G401.6 (cell line): ENCODE data around the gene MYZAP.

ENCODE experiments used
- FAIRE-seq: peaks from 2 replicates; lab custom pipeline; 2012; peaks lifted over from hg19 to GRCh38; lab: Jason Lieb, UNC

The MYZAP gene, protein sequence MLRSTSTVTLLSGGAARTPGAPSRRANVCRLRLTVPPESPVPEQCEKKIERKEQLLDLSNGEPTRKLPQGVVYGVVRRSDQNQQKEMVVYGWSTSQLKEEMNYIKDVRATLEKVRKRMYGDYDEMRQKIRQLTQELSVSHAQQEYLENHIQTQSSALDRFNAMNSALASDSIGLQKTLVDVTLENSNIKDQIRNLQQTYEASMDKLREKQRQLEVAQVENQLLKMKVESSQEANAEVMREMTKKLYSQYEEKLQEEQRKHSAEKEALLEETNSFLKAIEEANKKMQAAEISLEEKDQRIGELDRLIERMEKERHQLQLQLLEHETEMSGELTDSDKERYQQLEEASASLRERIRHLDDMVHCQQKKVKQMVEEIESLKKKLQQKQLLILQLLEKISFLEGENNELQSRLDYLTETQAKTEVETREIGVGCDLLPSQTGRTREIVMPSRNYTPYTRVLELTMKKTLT

DNA sequence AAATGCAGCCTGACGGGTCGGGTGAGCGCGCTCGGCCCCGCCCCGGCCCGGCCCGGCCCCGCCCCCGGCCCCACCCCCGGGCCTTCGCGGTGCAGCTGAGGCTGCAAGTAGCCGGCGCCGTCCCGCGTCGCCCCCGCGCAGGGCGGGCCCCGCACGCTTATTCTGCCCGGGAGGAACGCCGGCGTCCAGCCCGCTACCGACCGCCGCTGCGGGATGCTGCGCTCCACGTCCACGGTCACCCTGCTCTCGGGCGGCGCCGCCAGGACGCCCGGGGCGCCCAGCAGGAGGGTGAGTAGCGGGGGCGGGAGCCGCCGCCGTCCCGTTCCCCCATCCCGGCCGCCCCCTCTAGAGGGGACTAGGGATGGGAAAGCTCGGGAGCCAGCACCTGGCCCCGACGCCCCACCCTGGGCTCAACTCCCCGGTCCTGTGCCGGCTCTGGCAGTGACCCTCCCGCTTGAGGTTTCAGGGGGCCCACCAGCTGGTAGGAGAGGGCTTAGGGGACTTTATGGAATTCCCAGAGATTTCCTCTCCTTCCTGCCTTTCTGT lies at the start of gene MYZAP:
Gene MYZAP (plus strand): TSS at position 83 of the 546 bp plus-strand sequence. CDS start 131 bp downstream, at position 214.
- no peak for FAIRE-seq

DNA sequence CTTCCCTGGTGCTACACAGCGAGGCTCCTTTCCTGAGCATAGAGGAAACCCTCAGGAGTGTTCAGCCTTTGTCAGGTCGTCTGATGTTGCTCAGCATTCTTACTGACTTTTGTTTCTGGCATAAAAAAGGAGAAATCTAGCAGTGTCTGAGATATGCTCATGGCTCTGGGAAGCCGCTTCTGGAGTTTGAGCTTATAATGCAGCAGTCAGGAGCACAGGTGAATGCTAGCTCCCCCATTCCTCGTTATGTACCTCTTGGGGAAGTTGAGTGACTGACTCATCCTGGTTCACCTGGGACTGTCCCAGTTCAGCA lies 49.2 kb upstream of the MYZAP start:
- FAIRE-seq, result no peak

DNA sequence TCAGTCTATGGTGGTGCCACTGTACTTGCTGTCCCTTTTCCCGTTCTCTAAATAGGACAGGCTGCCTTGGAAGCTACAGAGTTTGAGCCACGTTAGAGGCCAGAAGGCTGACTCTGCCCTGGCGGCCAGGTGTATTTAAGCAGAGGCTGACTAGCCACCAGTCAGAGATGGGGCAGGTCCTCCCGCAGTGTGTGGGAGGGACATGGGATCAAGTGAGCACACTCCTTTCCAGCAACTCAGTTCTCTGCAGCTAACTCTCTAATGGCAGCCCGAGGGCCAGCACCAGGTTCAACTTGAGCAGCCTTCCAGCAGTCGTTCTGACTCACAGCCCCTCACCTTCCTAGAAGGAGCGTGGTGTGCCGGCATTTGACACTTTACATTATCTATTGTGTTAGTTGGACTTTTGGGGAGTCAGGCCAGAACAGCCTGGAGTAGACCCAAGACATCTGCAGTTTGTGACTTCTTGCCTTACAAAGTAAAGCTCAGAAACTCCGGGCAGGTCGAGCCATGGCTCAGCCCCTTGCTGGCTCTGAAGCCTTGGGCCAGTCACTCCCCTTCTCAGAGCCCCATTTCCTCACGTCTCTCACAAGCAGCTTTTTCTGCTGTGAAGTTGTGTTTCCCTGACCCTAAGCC lies 46.7 kb upstream of the MYZAP start:
- no peak for FAIRE-seq

DNA sequence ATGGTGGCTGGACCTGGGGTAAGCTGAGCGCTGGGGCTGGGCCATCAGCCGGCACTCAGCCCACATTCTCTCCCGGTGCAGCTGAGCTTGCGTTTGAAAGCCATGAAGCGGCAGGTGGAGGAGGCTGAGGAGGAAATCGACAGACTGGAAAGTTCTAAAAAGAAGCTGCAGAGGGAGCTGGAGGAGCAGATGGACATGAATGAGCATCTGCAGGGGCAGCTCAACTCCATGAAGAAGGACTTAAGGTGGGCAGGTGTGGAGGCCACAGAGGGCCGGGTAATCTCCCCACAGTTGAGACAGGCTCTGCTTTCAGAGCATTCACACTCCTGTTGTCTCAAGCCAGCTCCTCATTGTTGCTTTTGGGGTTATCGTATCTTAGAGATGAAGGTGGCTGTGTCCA lies 45.7 kb upstream of the MYZAP start:
- no peak for FAIRE-seq

DNA sequence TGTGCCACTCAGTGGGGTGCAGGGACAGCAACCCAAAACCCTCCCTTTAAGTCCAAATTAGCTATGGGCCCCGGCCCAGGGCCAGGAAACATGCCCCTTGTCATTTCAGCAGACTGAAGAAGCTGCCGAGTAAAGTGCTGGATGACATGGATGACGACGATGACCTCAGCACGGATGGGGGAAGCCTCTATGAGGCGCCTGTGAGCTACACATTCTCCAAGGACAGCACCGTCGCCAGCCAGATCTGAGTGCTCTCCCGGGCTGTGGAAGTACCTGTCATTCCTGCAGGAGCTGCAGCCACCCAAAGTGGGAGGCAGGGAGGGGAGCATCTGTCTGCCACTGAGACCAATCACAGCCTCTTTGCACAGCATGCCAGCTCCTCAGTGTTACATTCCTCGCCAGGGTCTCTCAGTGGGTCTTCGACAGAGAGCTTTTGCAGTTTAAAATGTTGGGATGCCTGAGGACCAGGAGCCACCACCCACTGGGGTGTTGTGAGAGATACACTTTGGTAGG lies 44.4 kb upstream of the MYZAP start:
- FAIRE-seq, result no peak

DNA sequence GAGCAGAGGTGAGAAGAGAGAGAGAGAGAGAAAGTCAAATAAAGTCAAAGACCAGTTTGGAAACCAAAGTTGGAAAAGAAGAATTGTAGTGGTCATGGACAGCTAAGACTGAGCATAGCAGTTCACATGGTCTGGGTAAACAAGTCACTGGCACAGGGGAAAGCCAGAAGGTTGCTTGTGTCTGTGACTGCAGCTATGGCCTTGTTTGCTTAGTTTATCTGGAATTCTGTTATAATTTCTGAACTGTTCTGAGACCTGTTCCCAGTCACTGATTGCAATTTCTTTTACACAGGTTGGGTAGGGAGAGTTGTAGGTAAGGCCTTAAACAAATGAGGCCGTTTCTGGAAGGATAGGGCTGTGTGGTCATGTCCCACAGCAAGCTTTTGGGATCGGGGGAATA lies 43.4 kb upstream of the MYZAP start:
- no peak for FAIRE-seq

DNA sequence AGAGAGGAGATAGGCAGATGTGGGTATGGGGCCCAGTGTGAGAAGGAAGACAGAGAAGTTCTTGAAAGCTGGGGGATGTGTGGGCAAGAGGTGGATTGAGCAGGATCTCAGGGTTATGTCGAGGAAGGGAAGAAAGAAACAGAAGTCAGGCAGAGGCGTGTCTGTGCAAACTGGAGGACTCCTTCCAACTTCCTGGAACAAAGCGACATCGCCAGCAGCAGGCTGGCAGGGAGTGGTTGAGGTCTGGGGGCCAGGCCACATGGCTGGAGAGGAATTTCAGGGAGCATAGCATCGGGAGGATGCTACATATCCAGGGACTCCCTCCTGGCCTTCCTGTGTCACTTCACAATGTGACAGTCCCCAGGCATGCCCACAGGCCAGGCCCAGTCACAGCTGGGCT lies 42.9 kb upstream of the MYZAP start:
- no peak for FAIRE-seq

DNA sequence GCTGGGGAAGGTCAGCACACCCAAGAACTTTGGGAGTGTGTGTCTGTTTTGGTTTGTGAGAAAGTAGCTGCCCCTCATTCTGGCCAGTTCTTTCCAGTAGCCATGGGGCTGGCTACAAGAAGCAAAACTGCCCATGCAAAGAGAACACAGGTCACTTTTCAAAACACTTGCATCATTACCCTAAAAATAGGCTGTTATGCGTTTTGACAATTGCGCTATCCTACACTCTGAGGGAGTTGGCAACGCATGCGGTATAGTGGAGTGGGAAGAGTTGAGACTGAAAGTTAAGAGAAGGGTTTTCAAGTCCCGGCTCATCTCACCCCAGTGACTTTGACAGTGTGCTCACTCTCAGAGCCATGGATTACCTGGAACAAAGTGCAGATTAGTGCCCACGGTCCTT lies 41.8 kb upstream of the MYZAP start:
- no peak for FAIRE-seq

DNA sequence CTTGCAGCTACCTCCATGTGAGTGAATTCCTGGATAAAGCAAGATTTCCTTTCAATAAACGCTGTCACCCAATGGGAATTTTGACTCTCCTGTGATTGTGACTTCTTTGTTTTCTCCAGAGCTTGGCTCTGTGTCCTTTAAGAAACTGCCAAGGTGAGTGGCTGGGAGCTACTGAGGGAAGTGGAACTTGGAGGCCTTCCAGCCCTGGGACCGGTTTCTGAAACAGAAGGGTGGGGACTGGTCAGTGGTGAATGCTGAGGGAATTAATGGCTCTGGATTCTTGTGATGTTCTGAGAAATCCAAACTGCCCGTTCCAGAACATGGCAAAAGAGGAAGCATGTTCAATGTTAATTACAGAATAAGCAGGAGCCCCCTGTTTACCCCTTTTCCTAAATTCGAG lies 41.1 kb upstream of the MYZAP start:
- FAIRE-seq, result no peak

DNA sequence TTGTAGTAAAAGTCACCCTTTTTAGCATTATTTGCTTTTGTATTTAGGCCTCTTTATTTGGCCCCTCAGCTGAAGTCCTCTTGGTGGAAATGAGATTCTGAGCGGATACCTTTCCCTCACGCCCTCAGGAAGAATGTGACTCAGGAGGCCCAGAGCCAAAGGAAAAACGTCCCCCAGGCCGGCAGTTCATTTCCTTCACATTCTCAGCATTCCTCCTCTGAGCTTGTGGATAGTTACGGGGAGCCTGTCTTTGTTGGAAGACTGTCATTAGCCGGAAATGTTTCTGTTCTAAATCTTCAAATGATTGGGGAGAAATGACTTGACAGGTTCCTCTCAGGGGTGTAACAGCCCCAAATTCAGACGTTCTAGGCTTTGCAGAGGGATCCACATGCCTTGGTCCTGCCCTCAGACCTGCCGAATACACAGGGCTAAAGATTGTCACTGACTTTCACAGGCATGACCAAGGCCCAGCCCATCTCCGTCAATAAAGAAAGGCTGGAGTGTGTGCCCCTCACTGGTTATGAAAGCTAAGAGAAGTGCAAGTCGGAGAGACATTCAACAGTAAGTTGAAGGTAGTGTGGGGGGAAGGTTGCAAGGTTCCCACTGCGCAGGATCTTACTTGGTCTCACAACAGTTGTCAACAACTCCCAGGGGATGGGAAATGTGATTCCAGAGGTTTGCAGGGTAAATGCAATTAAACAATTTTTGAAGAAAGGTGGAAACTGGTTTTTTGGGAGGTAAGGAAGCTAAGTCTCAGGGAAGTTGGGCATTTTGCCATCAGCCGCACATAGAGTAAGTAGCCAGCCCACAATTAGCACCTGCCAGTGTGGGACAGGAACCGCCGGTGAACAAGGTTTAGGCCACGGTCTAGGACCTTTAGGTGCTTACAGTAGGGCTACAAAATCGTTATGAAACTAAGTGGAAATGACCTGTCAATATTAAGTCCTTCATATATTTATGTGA lies 39.7 kb upstream of the MYZAP start:
- peak; percentile 98 for FAIRE-seq

DNA sequence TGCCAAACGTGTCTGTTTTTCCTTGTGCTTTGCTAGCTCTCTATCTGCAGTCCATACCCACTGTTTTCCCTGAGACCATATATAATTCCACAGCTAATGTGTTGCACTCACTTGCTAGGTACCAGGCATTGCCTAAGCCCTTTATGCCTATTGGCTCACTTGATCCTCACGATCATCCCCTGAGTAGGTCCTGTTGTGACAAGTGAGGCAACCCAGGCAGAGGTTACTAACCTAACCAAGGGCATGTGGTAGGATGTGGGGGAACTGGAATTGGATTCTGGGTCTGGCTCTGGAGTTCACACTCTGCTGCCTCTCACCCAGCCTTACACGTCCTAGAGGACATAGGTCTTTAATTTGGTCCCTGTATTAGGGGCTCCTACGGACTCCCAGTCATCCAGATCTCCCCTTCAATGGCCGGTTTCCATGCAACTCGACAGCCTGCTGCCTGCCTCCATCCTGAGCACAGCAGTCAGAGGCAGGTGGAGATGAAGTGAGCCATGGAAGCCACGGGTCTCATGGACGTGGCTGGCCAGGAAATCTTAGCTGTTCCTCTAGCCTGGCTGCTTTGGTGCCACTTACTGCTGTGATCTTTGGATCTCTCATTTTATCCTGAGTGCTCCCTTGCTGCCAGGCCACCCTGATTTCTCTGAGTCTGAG lies 38.9 kb upstream of the MYZAP start:
- no peak for FAIRE-seq

DNA sequence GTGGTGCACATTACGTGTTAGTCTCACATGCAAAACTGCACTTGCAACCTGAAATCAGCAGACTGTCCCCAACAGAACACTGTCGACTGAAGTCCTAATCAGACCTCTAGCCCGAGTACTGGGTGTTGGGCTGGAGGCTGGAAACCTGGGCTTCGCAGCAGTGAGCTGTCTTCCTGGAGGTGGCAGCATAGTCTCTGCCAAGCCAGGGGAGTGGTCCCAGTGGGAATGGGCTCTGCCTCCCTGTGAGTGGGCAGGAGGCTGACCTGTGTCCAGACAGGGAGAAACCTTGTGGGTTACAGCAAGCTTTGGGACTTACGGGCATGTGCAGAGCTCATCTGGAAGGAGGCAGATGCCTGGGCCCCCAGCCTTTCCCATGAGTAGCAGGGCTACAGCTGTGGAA lies 38.2 kb upstream of the MYZAP start:
- FAIRE-seq, result no peak

DNA sequence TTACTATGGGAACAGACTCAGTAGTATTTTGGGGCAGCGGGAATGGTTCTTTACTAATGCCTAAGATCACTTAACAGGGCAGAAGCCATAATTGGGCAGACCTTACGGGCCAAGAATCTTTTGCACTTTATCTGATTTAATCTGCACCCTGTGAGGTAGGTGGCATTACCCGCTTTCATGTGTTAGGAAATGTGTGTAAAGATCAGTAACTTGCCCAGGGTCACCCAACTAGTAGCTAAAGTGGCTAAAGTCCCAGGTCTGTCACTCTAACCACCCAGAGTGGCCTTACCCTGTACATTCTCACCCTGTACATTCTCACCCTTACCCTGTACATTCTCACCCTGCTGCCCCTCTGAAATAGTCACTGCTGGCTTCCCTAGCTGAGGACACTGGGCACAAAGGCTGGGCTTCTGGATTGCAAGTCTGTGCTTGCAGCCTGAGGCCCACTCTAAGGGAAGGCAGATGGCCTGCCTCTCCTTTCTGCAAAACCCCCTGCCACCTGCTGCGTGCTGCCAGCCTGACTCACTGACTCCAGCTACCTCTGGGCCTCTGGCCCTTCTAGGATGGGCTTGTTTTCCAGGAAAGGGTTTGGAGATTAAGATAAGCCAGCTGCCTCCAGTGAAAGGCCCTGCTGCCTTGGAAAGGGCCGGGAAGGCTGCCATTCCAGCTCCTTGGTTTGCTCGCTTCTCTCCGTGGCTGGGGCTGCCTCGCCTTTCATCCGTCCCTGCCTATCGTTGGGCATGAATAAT lies 37.5 kb upstream of the MYZAP start:
- no peak for FAIRE-seq

DNA sequence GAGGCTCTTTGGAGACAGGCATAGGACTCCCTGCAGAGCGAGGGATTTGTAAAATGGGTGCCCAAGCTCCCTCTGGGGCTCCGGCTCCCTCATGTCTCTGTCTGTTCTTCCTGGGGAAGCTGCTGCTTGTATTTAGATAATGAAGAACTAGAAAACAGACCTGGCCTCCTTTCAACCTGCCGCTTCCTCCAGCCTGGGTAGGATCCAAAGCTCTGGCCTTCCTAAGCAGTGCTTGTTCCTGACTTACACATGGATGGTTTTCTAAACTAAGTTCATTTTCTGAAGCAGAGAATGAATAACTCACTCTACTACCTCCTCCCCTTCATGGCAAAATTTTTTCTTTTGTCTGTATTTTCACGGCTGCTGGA lies 36.9 kb upstream of the MYZAP start:
- no peak for FAIRE-seq

DNA sequence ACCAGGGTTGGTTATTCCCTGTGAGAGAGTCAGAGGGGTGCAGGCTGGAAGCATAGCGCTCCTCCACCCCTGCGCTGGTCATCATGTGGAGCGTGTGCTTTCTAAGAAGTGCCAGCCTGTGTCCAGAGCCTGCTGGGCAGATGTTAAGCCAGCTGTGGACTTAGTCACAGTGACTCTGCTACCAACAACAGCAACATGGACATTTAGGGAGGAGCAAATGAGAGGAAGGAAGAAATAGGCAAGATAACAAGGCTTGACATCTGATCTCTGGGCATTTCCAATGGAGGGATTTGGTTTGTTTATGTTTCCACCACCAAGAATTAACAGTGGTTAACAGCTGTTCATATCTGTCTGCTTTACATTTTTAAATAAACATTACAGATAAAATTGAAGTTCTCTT lies 36.4 kb upstream of the MYZAP start:
- no peak for FAIRE-seq

DNA sequence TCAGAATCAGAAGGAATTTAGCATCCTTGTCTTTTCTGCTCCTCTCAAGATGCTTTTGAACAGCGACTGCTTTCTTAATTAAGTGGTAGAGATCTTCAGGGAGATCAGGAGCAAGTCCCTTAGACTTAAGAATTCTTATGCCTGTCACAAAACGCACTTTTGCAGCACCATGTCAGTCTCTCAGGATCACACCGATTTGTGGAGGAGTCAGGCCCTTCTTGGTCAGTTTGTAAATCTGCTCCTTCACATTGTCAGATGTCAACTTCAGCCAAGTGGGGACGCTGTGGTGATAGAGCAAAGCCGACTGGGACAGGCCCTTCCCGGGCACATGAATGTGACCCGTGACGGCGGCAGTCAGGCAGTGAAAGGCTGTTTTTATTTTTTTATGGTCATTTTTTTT lies 35.7 kb upstream of the MYZAP start:
- FAIRE-seq, result no peak

DNA sequence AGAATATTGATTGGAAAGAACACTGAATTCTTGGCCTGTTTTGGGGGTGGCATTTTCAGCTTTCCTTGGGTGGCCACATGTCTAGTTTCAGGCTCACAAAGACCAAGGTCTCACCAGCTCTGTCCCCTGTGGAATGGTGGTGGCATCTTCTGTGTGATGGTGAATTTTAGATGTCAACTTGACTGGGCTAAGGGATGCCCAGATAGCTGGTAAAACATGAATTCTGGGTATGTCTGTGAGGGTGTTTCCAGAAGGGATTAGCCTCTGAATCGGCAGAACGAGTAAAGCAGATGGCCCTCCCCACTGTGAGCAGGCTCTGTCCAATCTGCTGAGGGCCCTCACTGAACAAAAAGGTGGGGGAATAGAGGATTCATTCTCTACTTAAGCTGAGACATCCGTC lies 34.4 kb upstream of the MYZAP start:
- no peak for FAIRE-seq

DNA sequence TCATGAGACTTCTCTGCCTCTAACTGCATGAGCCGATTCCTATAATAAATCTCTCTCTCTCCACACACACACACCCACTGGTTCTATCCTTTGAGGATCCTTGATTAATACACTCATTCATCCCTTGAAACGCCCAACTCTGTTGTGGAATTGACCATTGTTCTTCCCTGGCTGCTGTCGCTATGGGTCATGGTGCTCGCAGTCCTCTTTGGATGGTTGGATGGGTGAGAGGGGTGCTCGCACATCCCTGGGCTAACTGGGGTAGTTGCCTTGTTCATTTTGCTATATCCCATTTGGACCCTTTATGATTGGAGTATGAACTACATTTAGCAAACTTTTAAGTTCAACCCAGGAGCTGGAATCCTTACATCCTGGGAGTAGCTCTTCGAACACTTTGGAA lies 33.9 kb upstream of the MYZAP start:
- no peak for FAIRE-seq

DNA sequence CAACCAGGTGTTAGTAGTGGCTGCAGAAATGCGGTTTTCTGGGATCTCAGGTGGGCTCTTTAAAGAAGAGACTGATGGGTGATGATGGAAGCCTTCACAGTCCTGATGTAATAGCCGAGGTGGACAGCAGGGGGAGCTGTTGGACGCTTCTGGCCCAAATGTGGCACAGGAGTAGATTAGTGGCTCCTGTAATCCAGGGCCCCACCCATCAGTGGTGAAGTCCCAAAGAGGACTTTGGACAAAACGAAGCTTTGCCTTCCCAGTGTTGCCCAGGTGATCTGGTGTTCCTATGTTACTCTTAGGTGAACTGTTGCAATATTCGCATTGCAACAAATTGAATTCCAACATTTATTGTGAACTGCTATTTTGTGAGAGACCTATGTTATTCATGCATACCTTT lies 31.8 kb upstream of the MYZAP start:
- peak; percentile 55 for FAIRE-seq

DNA sequence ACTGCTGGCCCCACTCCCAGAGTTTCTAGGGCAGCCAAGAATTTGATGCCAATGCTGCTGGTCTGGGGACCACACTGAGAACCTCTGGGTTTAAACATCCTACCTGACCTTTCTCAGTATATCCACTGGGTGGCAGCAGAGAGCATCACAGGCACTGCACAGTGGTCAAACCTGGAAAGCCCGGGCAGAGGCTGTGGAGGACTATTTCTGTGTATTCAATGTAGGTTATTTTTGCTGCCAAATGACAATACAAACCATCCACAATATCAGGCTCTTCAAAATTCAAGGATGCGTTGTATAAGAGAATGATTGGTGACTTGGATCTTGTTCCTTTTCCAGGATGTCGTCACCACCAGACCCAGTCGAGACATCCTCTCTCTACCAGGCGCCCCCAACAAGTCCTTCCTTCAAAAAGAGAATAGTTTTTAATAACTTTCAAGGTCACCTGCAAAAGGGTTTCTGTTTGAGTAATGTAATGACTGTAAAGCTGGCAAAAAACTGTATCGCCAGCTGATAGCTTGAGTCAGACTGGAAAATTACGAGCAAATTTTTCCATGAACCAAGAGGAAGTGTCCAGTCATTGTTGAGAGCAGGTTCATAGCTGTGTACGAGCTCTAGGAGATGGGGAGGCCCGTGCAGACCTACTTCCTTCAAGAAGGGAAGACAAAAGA lies 30.5 kb upstream of the MYZAP start:
- FAIRE-seq, result peak; percentile 89
